WERI-Rb-1 (cell line): ENCODE data around the gene ZNF2.
A peak's percentile ranks its signal among the peaks of the same experiment; 100 is the strongest.

Source experiments
- DNase-seq: peaks from one replicate; pipeline ENCODE4 v3.0.0-alpha.2; 2020
- H3K27ac ChIP-seq: fragments of 250-450 bp; sonication (Bioruptor Pico); 2 replicates; pipeline ENCODE4 v1.5.1; 2020; ENCODE audit warnings: mild to moderate bottlenecking, moderate library complexity
- H3K27me3 ChIP-seq: fragments of 250-450 bp; sonication (Bioruptor Pico); 2 replicates; pipeline ENCODE4 v1.5.1; 2021; ENCODE audit warnings: mild to moderate bottlenecking, low read depth, moderate library complexity; ENCODE audit not compliant: insufficient read depth, severe bottlenecking
- H3K36me3 ChIP-seq: fragments of 250-450 bp; sonication (Bioruptor Pico); 2 replicates; pipeline ENCODE4 v1.5.1; 2020; ENCODE audit warnings: mild to moderate bottlenecking, moderate library complexity
- H3K4me3 ChIP-seq: 2 replicates; pipeline ENCODE4 v1.5.1; 2011; ENCODE audit warnings: low read depth, mild to moderate bottlenecking, control low read depth, low read length
- H3K9me3 ChIP-seq: fragments of 250-450 bp; sonication (Bioruptor Pico); 2 replicates; pipeline ENCODE4 v1.5.1; 2021; ENCODE audit warnings: mild to moderate bottlenecking, moderate library complexity; ENCODE audit not compliant: severe bottlenecking
- CTCF ChIP-seq: IDR thresholded peaks from 2 replicates; pipeline ENCODE4 v1.5.1; 2011; ENCODE audit warnings: low read depth, mild to moderate bottlenecking, control low read depth, inconsistent platforms, low read length

The ZNF2 gene

GRCh38 chr2:95207111-95207961, 41.7 kb downstream of the ZNF2 start, which contains the start of gene ZNF892:
ZNF892 (plus strand) TSS chr2:95207521; CDS start chr2:95207816, 295 bp downstream.
- Histone ChIP-seq H3K36me3 (peaks cover 34% of the 10 kb centered on the region), H3K4me3 (peak within 1 kb of the TSS; percentile 75), H3K9me3 (peaks cover 5% of the 10 kb centered on the region), H3K27me3 (no peaks in the 10 kb centered on the region), H3K27ac (peak within 1 kb of the TSS; percentile 82)
- peak; percentile 97 for DNase-seq
- peak; percentile 80 for TF ChIP-seq CTCF

- H3K4me3 ChIP-seq: peak overlapping the region; percentile 75
Observed at GRCh38 chr2:95208106-95208505, 42.5 kb downstream of the ZNF2 start.

GRCh38 chr2:95215018-95215612, 49.5 kb downstream of the ZNF2 start:
- Histone ChIP-seq H3K9me3 (peaks cover 55% of the 10 kb centered on the region), H3K27me3 (no peaks in the 10 kb centered on the region), H3K4me3 (no peak overlapping the region), H3K36me3 (peaks cover 80% of the 10 kb centered on the region), H3K27ac (no peak overlapping the region)
- DNase-seq: no peak
- no peak for TF ChIP-seq CTCF

More at GRCh38 chr2:95208106-95208505, 42.5 kb downstream of the ZNF2 start:
- H3K36me3 ChIP-seq: peaks cover 42% of the 10 kb centered on the region
- H3K9me3 ChIP-seq: peaks cover 11% of the 10 kb centered on the region
- H3K27ac ChIP-seq: no peak overlapping the region
- no peak for TF ChIP-seq CTCF
- DNase-seq: no peak
- H3K27me3 ChIP-seq: no peaks in the 10 kb centered on the region

GRCh38 chr2:95220449-95220848, 54.8 kb downstream of the ZNF2 start:
- Histone ChIP-seq H3K9me3 (peaks cover 30% of the 10 kb centered on the region), H3K4me3 (no peak overlapping the region), H3K27me3 (no peaks in the 10 kb centered on the region), H3K27ac (no peak overlapping the region), H3K36me3 (peaks cover 28% of the 10 kb centered on the region)
- DNase-seq: no peak
- TF ChIP-seq CTCF: no peak

GRCh38 chr2:95225658-95226057, 60.0 kb downstream of the ZNF2 start:
- Histone ChIP-seq H3K27ac (no peak overlapping the region), H3K27me3 (no peaks in the 10 kb centered on the region), H3K36me3 (no peaks in the 10 kb centered on the region; the same call in none of the 2 replicates), H3K9me3 (no peaks in the 10 kb centered on the region), H3K4me3 (no peak overlapping the region)
- DNase-seq: no peak
- no peak for TF ChIP-seq CTCF
